HEK293 (cell line): ENCODE results near the gene COL5A1.

Experiments used
- CTCF ChIP-seq: fragments of 450-650 bp; formaldehyde crosslinking; IDR thresholded peaks from 2 replicates; pipeline ENCODE4 v1.5.1; 2016; ENCODE audit warnings: missing biosample characterization, missing genetic modification characterization
- FEZF1 ChIP-seq: fragments of 450-650 bp; formaldehyde crosslinking; IDR thresholded peaks from 2 replicates; pipeline ENCODE4 v1.5.1; 2016; ENCODE audit warnings: missing biosample characterization, missing genetic modification characterization
- ZNF174 ChIP-seq: fragments of 450-650 bp; formaldehyde crosslinking; IDR thresholded peaks from 2 replicates; pipeline ENCODE4 v1.5.0; 2017; ENCODE audit warnings: missing biosample characterization, mild to moderate bottlenecking, missing genetic modification characterization
- ZNF394 ChIP-seq: fragments of 450-650 bp; formaldehyde crosslinking; IDR thresholded peaks from 2 replicates; pipeline ENCODE4 v1.5.1; 2016; ENCODE audit warnings: missing biosample characterization, missing genetic modification characterization, mild to moderate bottlenecking, moderate library complexity, borderline replicate concordance

- TF ChIP-seq ZNF174 (no peak), ZNF394 (tag by site-specific recombination) (no peak), CTCF (tag by site-specific recombination) (no peak), FEZF1 (no peak)
Measured at GRCh38 chr9:134723037-134723436, 81.4 kb downstream of the COL5A1 start.
